ENCODE measurements around the gene KCNC3. TPM values are rescaled to one million over a fixed set of nuclear protein-coding genes. Genes with fewer than 3 reads are reported as not detected.

The KCNC3 gene
- total and polyA plus RNA-seq, 8 donors: 8.5 to 29.8 (median 23.9) TPM

DNA sequence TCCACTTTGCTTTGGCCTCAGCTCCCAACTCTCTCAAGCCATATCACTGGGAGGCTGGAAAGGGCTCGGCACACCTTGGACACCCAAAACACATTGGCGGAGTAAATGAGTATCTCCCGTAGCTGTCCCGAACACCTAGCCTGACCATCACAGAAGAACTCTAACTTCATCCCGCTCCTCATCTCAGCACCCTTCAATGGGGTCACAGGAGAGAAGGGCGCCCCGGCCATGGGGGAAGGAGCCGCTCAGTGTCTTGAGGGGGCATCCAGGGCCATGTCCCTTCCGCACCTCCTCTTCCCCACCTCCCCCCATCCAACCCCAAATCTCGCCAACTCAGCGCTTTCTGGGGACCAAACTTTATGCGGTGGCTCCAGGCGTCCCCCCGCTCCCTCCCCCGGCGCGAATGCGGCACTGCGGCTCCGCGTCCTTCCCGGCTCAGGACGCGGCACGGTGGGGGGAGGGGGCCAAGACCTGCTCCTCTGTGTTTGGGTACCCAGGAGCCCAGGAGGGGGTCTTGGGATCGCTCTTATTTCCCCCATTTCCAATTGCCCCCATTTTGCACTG lies 3.0 kb downstream of the KCNC3 start:
- DNase-seq: no peak
- intact Hi-C loops (cut with DNase I): no loop called here
- H3K9me3 ChIP-seq: no peaks in the 10 kb centered on the region
- H3K4me3 ChIP-seq: peak overlapping the region in 1 of 2 donors; percentile 26
- TF ChIP-seq, protein P1, sequence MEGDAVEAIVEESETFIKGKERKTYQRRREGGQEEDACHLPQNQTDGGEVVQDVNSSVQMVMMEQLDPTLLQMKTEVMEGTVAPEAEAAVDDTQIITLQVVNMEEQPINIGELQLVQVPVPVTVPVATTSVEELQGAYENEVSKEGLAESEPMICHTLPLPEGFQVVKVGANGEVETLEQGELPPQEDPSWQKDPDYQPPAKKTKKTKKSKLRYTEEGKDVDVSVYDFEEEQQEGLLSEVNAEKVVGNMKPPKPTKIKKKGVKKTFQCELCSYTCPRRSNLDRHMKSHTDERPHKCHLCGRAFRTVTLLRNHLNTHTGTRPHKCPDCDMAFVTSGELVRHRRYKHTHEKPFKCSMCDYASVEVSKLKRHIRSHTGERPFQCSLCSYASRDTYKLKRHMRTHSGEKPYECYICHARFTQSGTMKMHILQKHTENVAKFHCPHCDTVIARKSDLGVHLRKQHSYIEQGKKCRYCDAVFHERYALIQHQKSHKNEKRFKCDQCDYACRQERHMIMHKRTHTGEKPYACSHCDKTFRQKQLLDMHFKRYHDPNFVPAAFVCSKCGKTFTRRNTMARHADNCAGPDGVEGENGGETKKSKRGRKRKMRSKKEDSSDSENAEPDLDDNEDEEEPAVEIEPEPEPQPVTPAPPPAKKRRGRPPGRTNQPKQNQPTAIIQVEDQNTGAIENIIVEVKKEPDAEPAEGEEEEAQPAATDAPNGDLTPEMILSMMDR (IDR thresholded peaks at IDR 0.05): no peak
- H3K27me3 ChIP-seq: peaks cover 11 to 72% of the 10 kb centered on the region in 2 donors
- no peak overlapping the region for H3K27ac ChIP-seq
- ATAC-seq: no peak
- no peaks in the 10 kb centered on the region for H3K36me3 ChIP-seq
- peaks cover 0 to 48% of the 10 kb centered on the region in 2 donors for H3K4me1 ChIP-seq

DNA sequence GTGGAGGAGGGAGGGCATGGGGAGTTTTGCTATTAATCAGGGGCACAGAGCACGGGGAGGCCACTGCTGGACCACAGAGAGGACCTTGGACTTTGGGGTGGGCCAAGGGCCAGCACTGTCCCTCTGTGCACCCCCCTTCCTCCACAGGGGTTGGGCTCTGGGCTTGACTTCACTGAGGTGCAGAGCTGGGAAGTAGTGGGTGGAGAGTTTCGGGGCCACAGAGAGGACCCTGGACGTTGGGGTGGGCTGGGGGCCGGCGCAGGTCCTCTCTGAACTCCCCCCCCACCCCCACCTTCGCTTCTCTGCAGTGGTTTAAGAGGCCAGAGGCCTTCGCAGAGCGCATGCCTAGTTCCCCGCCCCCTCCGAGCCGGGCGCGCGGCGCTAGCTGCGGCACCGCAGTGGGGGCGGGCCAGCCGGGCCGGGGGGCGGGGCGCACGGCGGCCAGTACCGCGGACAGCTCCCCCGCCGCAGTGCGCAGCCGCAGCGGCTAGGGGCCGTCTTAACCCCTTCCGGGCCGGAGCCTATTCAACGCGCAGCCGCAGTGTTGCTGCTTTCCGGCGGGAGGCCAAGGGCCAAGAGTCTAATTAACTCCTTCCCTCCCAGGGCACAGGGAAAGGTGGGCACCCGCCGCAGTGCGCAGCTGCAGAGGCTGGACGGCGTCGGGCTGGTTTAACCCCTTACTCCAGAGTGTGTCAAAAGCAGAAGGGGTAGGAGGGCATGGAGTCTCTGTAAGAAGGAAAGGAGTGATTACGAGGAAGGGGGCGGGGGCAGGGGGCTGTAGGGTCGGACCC lies 3.7 kb downstream of the KCNC3 start:
- DNase-seq: peak in 3 of 4 donors; percentile 64 to 89 (median 78)
- TF ChIP-seq, protein P1 (IDR thresholded peaks at IDR 0.05): no peak
- H3K9me3 ChIP-seq: no peaks in the 10 kb centered on the region
- H3K4me1 ChIP-seq: peaks cover 0 to 43% of the 10 kb centered on the region in 2 donors
- intact Hi-C loops (cut with DNase I): no loop called here
- peaks cover 11 to 65% of the 10 kb centered on the region in 2 donors for H3K27me3 ChIP-seq
- ATAC-seq: peak; percentile 58
- no peaks in the 10 kb centered on the region for H3K36me3 ChIP-seq
- no peak overlapping the region for H3K27ac ChIP-seq
- H3K4me3 ChIP-seq: peak overlapping the region in 1 of 2 donors; percentile 26

DNA sequence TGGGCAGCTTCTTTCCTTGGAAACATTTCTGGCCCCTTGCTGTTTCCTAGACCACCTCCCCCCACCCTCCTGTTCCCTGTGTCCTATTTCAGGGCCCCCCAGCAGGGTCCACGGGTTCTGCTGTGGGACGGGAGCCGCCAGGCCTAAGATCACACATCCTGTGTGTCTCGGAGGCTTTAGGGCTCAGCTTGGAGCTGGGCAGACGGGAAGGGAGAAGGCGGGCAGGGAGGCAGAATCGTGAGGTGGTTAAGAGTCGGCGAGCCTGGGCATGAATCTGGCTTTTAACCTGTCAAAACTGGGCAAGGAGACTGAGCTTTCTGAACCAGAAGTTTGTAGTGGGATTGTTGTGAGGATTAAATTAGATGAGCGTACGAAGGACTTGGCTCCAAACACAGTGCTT lies 4.8 kb downstream of the KCNC3 start:
- DNase-seq (no peak), ATAC-seq (no peak)
- H3K9me3 ChIP-seq: no peaks in the 10 kb centered on the region
- H3K4me1 ChIP-seq: peaks cover 0 to 32% of the 10 kb centered on the region in 2 donors
- intact Hi-C loops (cut with DNase I): no loop called here
- H3K36me3 ChIP-seq: no peaks in the 10 kb centered on the region
- TF ChIP-seq, protein P1 (IDR thresholded peaks at IDR 0.05): no peak
- H3K27ac ChIP-seq: no peak overlapping the region
- H3K27me3 ChIP-seq: peaks cover 11 to 54% of the 10 kb centered on the region in 2 donors
- no peak overlapping the region for H3K4me3 ChIP-seq

DNA sequence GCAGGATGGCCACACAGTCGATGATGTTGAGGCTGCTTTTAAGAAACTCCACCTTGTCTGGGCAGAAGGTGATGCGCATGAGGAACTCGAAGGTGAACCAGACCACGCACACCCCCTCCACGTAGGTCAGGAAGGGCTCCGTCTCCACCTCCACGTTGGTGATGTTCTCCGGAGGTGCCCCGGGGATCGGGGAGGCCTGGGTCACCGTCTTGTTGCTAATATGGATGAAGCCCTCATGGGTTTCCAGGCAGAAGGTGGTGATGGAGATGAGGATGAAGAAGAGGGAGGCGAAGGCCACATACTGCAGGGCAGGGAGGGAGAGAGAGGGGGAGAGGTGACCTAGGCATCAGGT lies 5.4 kb downstream of the KCNC3 start:
- Histone ChIP-seq H3K36me3 (no peaks in the 10 kb centered on the region), H3K4me3 (no peak overlapping the region), H3K9me3 (no peaks in the 10 kb centered on the region), H3K27me3 (peaks cover 11 to 53% of the 10 kb centered on the region in 2 donors), H3K4me1 (peaks cover 0 to 32% of the 10 kb centered on the region in 2 donors), H3K27ac (no peak overlapping the region)
- ATAC-seq (no peak), DNase-seq (no peak)
- intact Hi-C loops (cut with DNase I): no loop called here
- TF ChIP-seq, protein P1 (IDR thresholded peaks at IDR 0.05): no peak
